HepG2 (cell line): ENCODE data around the gene STIM2. TPM values are rescaled to one million over a fixed set of nuclear protein-coding genes. Genes with fewer than 3 reads are reported as not detected.

Source experiments
- ATAC-seq: fragments of 200-7000 bp; cut with Tn5 transposase; 3 replicates; pipeline ENCODE4 v1.9.1; 2020; ENCODE audit warnings: mild to moderate bottlenecking, moderate library complexity
- BruUV-seq: library from RNA; stranded (reverse); fragments of 400-500 nt; replicated peaks from 2 replicates; lab custom pipeline; 2021; lab: Mats Ljungman, UMichigan
- CTCF ChIA-PET: fragments of 300-600 bp; formaldehyde crosslinking; extraction: SDS; loops from one replicate; lab custom pipeline; 2021; ENCODE audit warnings: low total read pairs, inconsistent platforms, low intra/inter-chr PET ratio; lab: Yijun Ruan, JAX
- POLR2A ChIA-PET: fragments of 350-600 bp; sonication (Branson Sonifier 250); formaldehyde crosslinking; loops from one replicate; lab custom pipeline; 2020; ENCODE audit warnings: antibody characterized with exemption, inconsistent platforms; lab: Yijun Ruan, JAX
- DNase-seq: peaks from one replicate; pipeline ENCODE4 v3.0.0-alpha.2; 2015; ENCODE audit warnings: low spot score
- FAIRE-seq: peaks from 3 replicates; lab custom pipeline; 2011; peaks lifted over from hg19 to GRCh38; lab: Jason Lieb, UNC
- H2AFZ ChIP-seq: one replicate; pipeline ENCODE4 v1.6.1; 2011; ENCODE audit warnings: low read length, inconsistent platforms
- H3K27ac ChIP-seq: fragments of 300-600 bp; 3 replicates; pipeline ENCODE4 v1.8.0; 2011; ENCODE audit warnings: mixed run types, mild to moderate bottlenecking, mixed read lengths, low read length, inconsistent platforms; ENCODE audit not compliant: insufficient read depth; ENCODE audit errors: extremely low read length
- H3K27me3 ChIP-seq, 2 experiments: fragments of 200-600 bp in 1 of 2; 2 replicates in 1 of 2; 3 replicates in 1 of 2; pipeline versions ENCODE4 v1.6.0 to v1.8.0; 2011; ENCODE audit warnings: low read length in 2 of 2, mild to moderate bottlenecking in 2 of 2, moderate library complexity in 2 of 2, inconsistent platforms in 1 of 2; ENCODE audit not compliant: insufficient read depth in 2 of 2, control insufficient read depth in 1 of 2
- H3K36me3 ChIP-seq, 2 experiments: fragments of 200-600 bp in 1 of 2; replicated peaks in 1 of 2; 2 replicates in 1 of 2; 3 replicates in 1 of 2; pipeline versions ENCODE4 v1.5.1 to v1.8.0; 2011; ENCODE audit warnings: low read length in 2 of 2, inconsistent platforms in 1 of 2; ENCODE audit not compliant: insufficient read depth in 2 of 2, control insufficient read depth in 1 of 2
- H3K4me1 ChIP-seq: 2 replicates; pipeline ENCODE4 v1.5.1; 2012; ENCODE audit warnings: low read length, inconsistent platforms; ENCODE audit not compliant: insufficient read depth
- H3K4me2 ChIP-seq: 2 replicates; pipeline ENCODE4 v1.6.0; 2011; ENCODE audit warnings: low read depth, low read length, inconsistent platforms
- H3K4me3 ChIP-seq, 3 experiments: fragments of 200-600 bp in 1 of 3; sonication (generic), shearing (Covaris generic) in 1 of 3; replicated peaks in 1 of 3; 2 replicates each; pipeline ENCODE4 v1.5.1; 2011 to 2016; ENCODE audit warnings: low read length in 3 of 3, inconsistent platforms in 2 of 3, low read depth in 2 of 3, mild to moderate bottlenecking in 2 of 3, control low read depth in 1 of 3, mixed read lengths in 1 of 3; ENCODE audit not compliant: insufficient read depth in 1 of 3
- H3K79me2 ChIP-seq: one replicate; pipeline ENCODE4 v1.6.1; 2011; ENCODE audit warnings: low read length, inconsistent platforms; ENCODE audit not compliant: insufficient read depth
- H3K9ac ChIP-seq: 2 replicates; pipeline ENCODE4 v1.6.0; 2011; ENCODE audit warnings: mild to moderate bottlenecking, low read depth, low read length, inconsistent platforms; ENCODE audit not compliant: insufficient read depth
- H3K9me3 ChIP-seq: 2 replicates; pipeline ENCODE4 v1.5.1; 2012; ENCODE audit warnings: mild to moderate bottlenecking, low read length
- H4K20me1 ChIP-seq: 2 replicates; pipeline ENCODE4 v1.6.0; 2011; ENCODE audit warnings: inconsistent platforms, mild to moderate bottlenecking, low read length, moderate library complexity; ENCODE audit not compliant: insufficient read depth
- AGO1 ChIP-seq: fragments of 200-400 bp; formaldehyde crosslinking; IDR thresholded peaks from 2 replicates; pipeline ENCODE4 v1.6.1; 2017; ENCODE audit warnings: mild to moderate bottlenecking, low read depth, low read length, moderate library complexity; ENCODE audit not compliant: poor library complexity, severe bottlenecking
- AGO2 ChIP-seq: fragments of 200-400 bp; formaldehyde crosslinking; optimal IDR thresholded peaks from 2 replicates; pipeline ENCODE3; 2017; ENCODE audit warnings: mild to moderate bottlenecking, low read depth, low read length, moderate library complexity
- ATF5 ChIP-seq: sonication (generic); formaldehyde crosslinking; IDR thresholded peaks from 2 replicates; pipeline ENCODE4 v1.4.0; 2020; ENCODE audit warnings: mild to moderate bottlenecking, low read depth, missing genetic modification reagents
- HHEX ChIP-seq: IDR thresholded peaks from 2 replicates; pipeline ENCODE4 v1.6.1; 2016; ENCODE audit warnings: control low read depth
- NCOA2 ChIP-seq: sonication (generic); formaldehyde crosslinking; IDR thresholded peaks from 2 replicates; pipeline ENCODE4 v1.8.0; 2022; ENCODE audit warnings: inconsistent platforms
- PTBP1 ChIP-seq: fragments of 200-400 bp; formaldehyde crosslinking; IDR thresholded peaks from 2 replicates; pipeline ENCODE4 v1.6.1; 2018; ENCODE audit warnings: low read length, low read depth; ENCODE audit not compliant: poor library complexity, severe bottlenecking
- SP1 ChIP-seq, 2 experiments: fragments of 450-650 bp in 1 of 2; sonication (generic) in 1 of 2; formaldehyde crosslinking in 1 of 2; IDR thresholded peaks; 2 replicates each; pipeline versions ENCODE4 v1.4.0 to v1.6.1; 2016 to 2020; ENCODE audit warnings: missing genetic modification reagents in 1 of 2
- SP5 ChIP-seq: IDR thresholded peaks from 2 replicates; pipeline ENCODE4 v1.6.1; 2016; ENCODE audit warnings: low read depth, borderline replicate concordance
- TGIF2 ChIP-seq: IDR thresholded peaks from 2 replicates; pipeline ENCODE4 v1.6.1; 2016; ENCODE audit warnings: control low read depth, missing compliant biosample characterization
- ZNF235 ChIP-seq: sonication (generic); formaldehyde crosslinking; IDR thresholded peaks from 2 replicates; pipeline ENCODE4 v1.8.1; 2023; ENCODE audit warnings: mild to moderate bottlenecking, missing genetic modification reagents, borderline replicate concordance
- ZNF329 ChIP-seq: sonication (generic); formaldehyde crosslinking; IDR thresholded peaks from 2 replicates; pipeline ENCODE4 v1.9.0; 2021; ENCODE audit warnings: low read depth, mild to moderate bottlenecking, missing genetic modification reagents
- ZNF605 ChIP-seq: sonication (generic); formaldehyde crosslinking; IDR thresholded peaks from 2 replicates; pipeline ENCODE4 v1.8.0; 2022; ENCODE audit warnings: mild to moderate bottlenecking, missing genetic modification reagents
- ZNF629 ChIP-seq: sonication (generic); formaldehyde crosslinking; conservative IDR thresholded peaks from 2 replicates; pipeline ENCODE4 v1.5.0; 2020; ENCODE audit warnings: missing genetic modification reagents
- ZNF773 ChIP-seq: sonication (generic); formaldehyde crosslinking; IDR thresholded peaks from 2 replicates; pipeline ENCODE4 v1.4.0; 2020; ENCODE audit warnings: missing genetic modification reagents, borderline replicate concordance
- WGBS: methylation state at CpG from one replicate; pipeline ENCODE4 v1.1.6; 2017; ENCODE audit warnings: low lambda C conversion rate; 5-methylcytosine and 5-hydroxymethylcytosine counted together
- in situ Hi-C: cut with HindIII; loops from 2 replicates; pipeline ENCODE4 v1.10.0; 2017; ENCODE audit warnings: low pct_unique_long_range_greater_than_20kb; ENCODE audit not compliant: extremely low pct_ligation_motif_present
- intact Hi-C: fragments of 100-400 bp; cut with micrococcal nuclease; formaldehyde crosslinking; loops from one replicate; pipeline ENCODE4 v1.10.0; 2022; ENCODE audit not compliant: unreplicated experiment
- polyA plus RNA-seq, 8 experiments: library from polyadenylated mRNA; depleted of rRNA in 3 of 8; stranded (reverse) in 7 of 8; unstranded in 1 of 8; fragments of >200 nt; fragmentation: Illumina TruSeq in 4 of 8; extraction: Trizol in 4 of 8; gene quantifications; 2 replicates each; pipeline versions ENCODE4 v1.2.1 to v1.2.3, GENCODE V29; 2011 to 2016; ENCODE audit warnings: low read depth in 4 of 8, missing spikeins in 1 of 8, mixed read lengths in 1 of 8; ENCODE audit not compliant: insufficient read depth in 1 of 8
- total RNA-seq, 5 experiments: library from RNA; depleted of rRNA; stranded (reverse); fragments of >200 nt; fragmentation: Illumina TruSeq; extraction: Trizol; gene quantifications; 2 replicates each; pipeline ENCODE4 v1.2.3, GENCODE V29; 2016; ENCODE audit warnings: low read depth in 1 of 5
- TF ChIP-seq, protein P1 (sequence below): IDR thresholded peaks from 2 replicates; pipeline ENCODE4 v1.6.1; 2016; ENCODE audit warnings: mild to moderate bottlenecking, missing biosample characterization, missing genetic modification reagents
- TF ChIP-seq, protein P2 (sequence below): sonication (generic); formaldehyde crosslinking; IDR thresholded peaks from 2 replicates; pipeline ENCODE4 v1.5.0; 2020; ENCODE audit warnings: mild to moderate bottlenecking, missing genetic modification reagents, borderline replicate concordance
- TF ChIP-seq, protein P3 (sequence below), 2 experiments: fragments of 450-650 bp in 1 of 2; sonication (generic) in 1 of 2; formaldehyde crosslinking; IDR thresholded peaks; 2 replicates each; pipeline versions ENCODE4 v1.5.0 to v1.8.0; 2020 to 2022; ENCODE audit warnings: mild to moderate bottlenecking in 1 of 2, missing genetic modification reagents in 1 of 2

STIM2 gene
- total and polyA plus RNA-seq, 2 of the 13 experiments (the other 11 are each of a cell fraction or from before 2014, with no cell fraction given), result 19.3 to 19.4 TPM

- Histone ChIP-seq H3K27me3 (peaks cover 0 to 3% of the 10 kb centered on the region in 2 experiments; a peak in 1 of 5 replicates), H3K4me2 (no peak overlapping the region), H3K27ac (no peak overlapping the region)
- DNase-seq (no peak), FAIRE-seq (no peak)
- peak; percentile 26; the same call in 1 of the 2 replicates for TF ChIP-seq ZNF629 (CRISPR knock-in tag)
- TF ChIP-seq SP5, result no peak
- TF ChIP-seq AGO2, result no peak
- TF ChIP-seq ZNF329 (CRISPR knock-in tag), result no peak
- no peak for TF ChIP-seq ZNF235
- no peak for TF ChIP-seq ATF5
- no peak for TF ChIP-seq PTBP1
- TF ChIP-seq, protein P1, sequence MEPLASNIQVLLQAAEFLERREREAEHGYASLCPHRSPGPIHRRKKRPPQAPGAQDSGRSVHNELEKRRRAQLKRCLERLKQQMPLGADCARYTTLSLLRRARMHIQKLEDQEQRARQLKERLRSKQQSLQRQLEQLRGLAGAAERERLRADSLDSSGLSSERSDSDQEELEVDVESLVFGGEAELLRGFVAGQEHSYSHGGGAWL, result no peak
- TF ChIP-seq HHEX, result no peak
- TF ChIP-seq, all 625 proteins: peak for 1
- H3K36me3 ChIP-seq, result no peaks in the 10 kb centered on the region
- peaks cover 6% of the 10 kb centered on the region for H3K4me1 ChIP-seq
- 48% methylated on average over 4 of the region's 6 CpGs for WGBS
- POLR2A ChIA-PET, result no interaction called here
- no peak for ATAC-seq
- no TSS peak for BruUV-seq
- H3K9ac ChIP-seq, result no peak overlapping the region
- H3K9me3 ChIP-seq, result peaks cover 10% of the 10 kb centered on the region
- intact Hi-C loops, result no loop called here
- CTCF ChIA-PET, result no interaction called here
- H4K20me1 ChIP-seq, result no peaks in the 10 kb centered on the region
- no peak overlapping the region for H3K4me3 ChIP-seq
- no peak overlapping the region for H2AFZ ChIP-seq
- no peaks in the 10 kb centered on the region for H3K79me2 ChIP-seq
- in situ Hi-C loops, result no loop called here
Measured at GRCh38 chr4:26827798-26828197, 32.8 kb upstream of the STIM2 start.

DNA sequence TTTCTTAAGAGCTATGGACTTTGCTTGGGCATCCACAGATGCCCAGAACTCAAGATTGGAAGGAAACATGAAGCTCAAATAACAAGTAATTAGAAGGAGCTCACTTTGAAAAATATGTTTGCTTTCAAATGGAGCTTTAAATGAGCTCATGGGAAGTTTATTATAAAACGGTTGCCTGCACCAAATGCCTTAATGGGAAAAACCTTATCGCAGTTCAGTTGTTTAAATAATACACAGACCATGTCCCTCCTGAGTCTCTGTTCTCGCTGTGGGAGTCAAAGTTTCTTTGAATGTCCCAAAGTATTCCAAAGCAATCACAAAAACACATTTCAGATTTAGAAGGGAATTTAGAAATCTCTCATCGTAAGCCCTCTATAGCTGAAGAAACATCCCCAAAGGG lies 31.6 kb upstream of the STIM2 start:
- ATAC-seq (no peak), FAIRE-seq (no peak), DNase-seq (no peak)
- Histone ChIP-seq H2AFZ (no peak overlapping the region), H3K36me3 (no peaks in the 10 kb centered on the region), H3K27ac (no peak overlapping the region), H3K4me3 (no peak overlapping the region), H3K4me1 (no peaks in the 10 kb centered on the region), H3K9ac (no peak overlapping the region), H3K79me2 (no peaks in the 10 kb centered on the region), H3K9me3 (no peaks in the 10 kb centered on the region), H3K27me3 (peaks cover 0 to 3% of the 10 kb centered on the region in 2 experiments; a peak in 2 of 5 replicates), H3K4me2 (no peak overlapping the region), H4K20me1 (no peaks in the 10 kb centered on the region)
- 86% methylated on average over 4 of the region's 4 CpGs for WGBS
- POLR2A ChIA-PET, result no interaction called here
- CTCF ChIA-PET, result no interaction called here
- intact Hi-C loops (no loop called here), in situ Hi-C loops (no loop called here)
- BruUV-seq, result no TSS peak
- TF ChIP-seq AGO1, result no peak
- TF ChIP-seq TGIF2 (CRISPR knock-in tag), result no peak
- TF ChIP-seq NCOA2 (CRISPR knock-in tag), result no peak
- TF ChIP-seq SP1 (IDR thresholded peaks at IDR 0.05), result no peak
- no peak for TF ChIP-seq SP1 (CRISPR knock-in tag; IDR thresholded peaks at IDR 0.05)
- TF ChIP-seq, protein P2, sequence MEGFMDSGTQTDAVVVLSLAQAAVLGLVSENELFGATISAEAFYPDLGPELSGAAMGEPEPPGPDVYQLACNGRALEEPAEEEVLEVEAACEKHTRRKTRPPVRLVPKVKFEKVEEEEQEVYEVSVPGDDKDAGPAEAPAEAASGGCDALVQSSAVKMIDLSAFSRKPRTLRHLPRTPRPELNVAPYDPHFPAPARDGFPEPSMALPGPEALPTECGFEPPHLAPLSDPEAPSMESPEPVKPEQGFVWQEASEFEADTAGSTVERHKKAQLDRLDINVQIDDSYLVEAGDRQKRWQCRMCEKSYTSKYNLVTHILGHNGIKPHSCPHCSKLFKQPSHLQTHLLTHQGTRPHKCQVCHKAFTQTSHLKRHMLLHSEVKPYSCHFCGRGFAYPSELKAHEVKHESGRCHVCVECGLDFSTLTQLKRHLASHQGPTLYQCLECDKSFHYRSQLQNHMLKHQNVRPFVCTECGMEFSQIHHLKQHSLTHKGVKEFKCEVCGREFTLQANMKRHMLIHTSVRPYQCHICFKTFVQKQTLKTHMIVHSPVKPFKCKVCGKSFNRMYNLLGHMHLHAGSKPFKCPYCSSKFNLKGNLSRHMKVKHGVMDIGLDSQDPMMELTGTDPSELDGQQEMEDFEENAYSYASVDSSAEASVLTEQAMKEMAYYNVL, result no peak
- TF ChIP-seq ZNF773 (CRISPR knock-in tag), result no peak
- no peak for TF ChIP-seq ZNF605
- TF ChIP-seq, protein P3, sequence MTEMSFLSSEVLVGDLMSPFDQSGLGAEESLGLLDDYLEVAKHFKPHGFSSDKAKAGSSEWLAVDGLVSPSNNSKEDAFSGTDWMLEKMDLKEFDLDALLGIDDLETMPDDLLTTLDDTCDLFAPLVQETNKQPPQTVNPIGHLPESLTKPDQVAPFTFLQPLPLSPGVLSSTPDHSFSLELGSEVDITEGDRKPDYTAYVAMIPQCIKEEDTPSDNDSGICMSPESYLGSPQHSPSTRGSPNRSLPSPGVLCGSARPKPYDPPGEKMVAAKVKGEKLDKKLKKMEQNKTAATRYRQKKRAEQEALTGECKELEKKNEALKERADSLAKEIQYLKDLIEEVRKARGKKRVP (CRISPR knock-in tag; IDR thresholded peaks at IDR 0.05), result no peak
